Fibroblast of skin of abdomen (primary cell): ENCODE data around the gene CDH3.

Experiments
- DNase-seq: peaks from one replicate; pipeline ENCODE4 v3.0.0-alpha.2; 2013

Gene CDH3

DNA sequence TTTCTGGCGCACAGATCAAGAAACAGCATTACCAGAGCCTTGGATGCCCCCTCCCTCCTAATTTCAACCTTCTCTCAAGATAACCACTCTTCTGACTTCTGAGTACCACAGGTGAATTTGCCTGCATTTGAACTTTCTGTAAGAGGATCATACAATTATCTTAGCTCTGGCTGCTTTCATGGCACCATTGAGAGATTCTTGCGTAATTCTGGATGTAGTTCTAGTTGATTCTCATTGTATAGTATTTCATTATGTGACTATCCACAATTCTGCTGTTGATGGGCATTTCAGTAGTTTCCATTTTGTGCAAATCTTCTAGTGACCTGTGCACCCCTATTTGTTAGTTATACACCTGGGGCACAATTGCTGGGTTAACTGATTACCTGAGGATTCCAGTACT lies 7.5 kb downstream of the CDH3 start:
- no peak for DNase-seq

DNA sequence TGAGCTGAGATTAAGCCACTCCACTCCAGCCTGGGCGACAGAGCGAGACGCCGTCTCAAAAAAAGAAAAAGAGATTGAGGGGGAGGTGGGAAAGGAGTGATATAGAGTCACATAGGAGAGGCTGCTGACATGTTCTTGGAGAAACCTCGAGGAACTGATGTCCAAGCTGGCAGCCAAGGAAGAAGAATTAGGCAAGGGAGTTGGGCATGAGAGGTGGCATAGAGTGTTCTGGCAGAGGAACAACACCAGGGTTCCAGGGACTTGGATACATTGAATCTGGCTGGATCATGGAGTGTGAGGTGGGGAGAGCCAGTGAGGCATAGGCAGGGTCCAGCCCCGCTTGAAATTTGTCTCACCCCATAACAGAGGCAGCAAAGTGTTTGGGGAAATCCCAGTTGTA lies 10.7 kb downstream of the CDH3 start:
- DNase-seq = no peak

DNA sequence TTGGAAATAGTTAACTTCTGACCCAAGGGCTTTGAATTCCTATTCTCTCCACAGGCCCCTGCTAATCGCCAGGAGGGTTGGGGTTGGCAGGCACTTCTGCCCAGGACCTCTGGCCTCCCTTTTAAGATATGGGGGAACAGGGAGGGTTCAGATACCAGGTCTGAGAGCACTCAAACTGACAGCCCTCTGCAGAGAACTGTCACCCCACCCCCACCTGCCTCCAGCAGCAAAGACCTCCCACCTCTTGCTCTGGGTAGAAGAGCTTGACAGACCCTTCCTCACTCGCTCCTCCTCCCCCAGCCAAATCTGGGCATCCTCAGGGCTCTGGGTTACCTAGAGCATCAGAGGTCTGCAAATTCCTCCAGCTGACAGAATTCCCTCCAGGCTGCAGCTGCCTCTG lies 11.6 kb downstream of the CDH3 start:
- DNase-seq = no peak

DNA sequence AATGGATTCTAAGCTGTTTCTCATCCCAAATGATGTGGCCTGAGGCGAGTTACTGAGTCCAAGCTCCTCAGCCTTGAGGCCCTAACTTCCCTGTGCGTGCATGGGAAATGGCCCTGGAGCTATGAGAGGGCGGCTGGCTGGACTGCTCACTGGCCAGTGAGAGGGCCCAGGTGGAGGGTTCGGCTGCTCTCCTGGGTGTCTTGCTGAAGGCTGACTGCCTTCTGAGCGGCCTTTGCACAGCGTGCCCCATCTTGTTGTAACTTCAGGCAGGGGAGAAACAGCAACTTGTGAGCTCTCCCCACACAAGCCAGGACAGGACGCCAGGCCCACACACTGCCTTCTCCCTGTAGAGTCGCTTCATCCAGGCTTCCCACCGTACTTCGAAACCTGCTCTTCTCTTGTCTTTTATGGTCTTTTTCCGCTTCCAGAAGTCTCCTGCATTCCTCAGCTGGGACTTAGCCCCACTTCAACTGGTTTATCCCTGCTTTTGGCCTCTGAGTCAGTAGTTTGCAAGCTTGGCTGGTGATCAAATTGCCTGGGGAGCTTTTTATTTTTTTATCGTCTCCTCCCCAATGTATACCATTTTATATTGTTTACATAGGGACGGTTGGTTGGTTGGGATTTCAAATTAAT lies 13.3 kb downstream of the CDH3 start:
- DNase-seq = peak; percentile 89

DNA sequence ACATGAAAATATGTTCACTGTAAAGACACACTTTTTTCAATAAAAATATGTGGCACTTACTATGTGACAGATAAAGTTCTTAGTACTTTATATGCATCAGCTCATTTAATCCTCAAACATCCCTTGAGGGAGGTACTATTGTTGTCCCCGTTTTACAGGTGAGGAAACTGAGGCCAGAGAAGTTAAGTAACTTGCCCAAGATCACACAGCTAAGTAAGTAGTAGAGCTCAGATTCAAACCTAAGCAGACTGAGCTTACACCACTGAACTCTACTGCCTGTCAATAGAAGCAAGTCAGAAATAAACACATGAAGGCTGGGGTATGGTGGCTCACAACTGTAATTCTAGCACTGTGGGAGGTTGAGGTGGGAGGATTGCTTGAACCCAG lies 13.9 kb downstream of the CDH3 start:
- DNase-seq = no peak

DNA sequence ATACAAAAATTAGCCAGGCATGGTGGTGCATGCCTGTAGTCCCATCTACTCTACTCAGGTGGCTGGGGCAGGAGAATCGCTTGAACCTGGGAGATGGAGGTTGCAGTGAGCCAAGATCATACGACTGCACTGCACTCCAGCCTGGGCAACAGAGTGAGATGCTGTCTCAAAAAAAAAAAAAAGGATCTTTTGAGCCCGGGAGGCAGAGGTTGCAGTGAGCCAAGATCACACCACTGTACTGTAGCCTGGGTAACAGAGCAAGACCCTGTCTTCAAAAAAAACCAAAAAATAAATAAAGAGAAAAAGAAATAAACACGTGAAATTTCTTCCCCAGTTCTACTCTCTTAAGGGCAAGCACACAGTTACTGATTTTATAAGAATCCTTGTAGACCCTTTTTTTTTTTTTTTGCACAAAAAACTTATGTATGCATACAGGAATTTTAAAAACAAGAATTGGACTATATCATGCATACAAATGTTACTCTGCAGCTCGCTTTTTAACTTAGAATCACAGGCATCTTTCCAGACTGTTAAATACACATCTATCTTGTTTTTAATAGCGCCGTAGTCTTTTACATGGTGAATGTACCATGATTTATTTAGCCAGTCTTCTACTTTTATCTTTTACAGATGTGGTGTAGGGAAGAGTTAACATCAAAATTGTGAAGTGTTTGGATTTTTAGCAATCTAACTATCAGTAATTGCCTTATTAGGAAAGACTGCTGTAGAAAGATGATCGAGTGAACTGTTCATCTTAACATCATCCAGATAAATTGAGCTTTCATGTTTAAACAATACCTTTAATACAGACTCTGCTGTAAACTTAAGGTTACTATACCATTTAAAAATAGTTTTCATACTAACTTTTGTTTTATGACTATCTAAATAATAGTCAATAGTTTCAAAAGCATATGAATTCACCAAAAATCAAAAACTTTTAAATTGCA lies 14.6 kb downstream of the CDH3 start:
- peak; percentile 72 for DNase-seq

DNA sequence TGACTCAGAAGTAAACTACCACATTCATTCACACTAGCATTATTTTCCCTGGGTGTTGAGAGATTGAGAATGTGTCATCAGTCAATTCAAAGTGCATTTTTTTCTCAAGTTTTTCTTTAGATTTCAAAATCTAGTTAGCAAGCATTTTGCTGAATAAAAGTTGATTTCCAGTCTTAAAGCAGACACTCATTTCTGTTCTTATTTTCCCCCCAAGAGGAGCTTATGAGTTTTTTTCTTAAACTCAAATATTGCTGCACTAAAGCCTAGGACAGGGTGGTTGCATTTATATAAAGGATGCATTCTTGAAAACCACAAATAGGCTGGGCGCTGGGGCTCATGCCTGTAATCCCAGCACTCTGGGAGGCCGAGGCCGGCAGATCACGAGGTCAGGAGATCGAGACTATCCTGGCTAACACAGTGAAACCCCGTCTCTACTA lies 15.3 kb downstream of the CDH3 start:
- DNase-seq = peak; percentile 80

DNA sequence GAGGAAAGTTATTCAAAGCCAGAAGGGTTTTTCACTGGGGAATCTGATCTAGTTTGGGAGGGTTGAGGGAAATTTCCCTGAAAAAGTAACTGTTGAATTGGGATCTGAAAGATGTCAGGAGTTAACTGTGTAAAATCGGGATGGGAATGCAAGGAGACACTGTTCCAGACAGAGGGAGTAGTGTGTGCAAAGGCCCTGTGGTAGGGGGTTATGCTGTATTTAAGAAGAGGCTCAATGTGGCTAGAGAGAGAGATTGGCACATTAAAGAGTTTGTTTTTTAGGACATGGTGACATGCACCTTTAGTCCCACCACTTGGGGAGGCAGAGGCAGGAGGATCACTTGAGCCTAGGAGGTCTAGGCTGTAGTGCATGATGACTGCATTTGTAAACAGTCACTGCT lies 16.9 kb downstream of the CDH3 start:
- DNase-seq = no peak

DNA sequence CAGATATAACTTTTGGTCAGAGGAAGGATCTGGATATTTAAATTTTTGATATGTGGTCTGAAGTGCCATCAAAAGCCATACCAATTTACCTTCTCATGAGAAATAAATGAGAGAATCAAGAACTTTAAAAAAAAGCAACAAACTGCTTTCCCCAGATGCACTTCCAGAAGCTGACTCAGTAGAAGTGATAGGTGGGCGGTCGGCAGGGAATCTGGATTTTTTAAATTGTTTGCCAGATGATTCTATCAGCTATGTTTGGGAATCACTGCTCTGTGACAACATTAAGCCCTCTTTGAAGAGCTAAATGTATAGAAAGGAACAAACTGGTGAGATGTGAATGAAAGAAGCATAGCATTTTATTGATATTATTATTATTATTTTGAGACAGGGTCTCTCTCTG lies 19.2 kb downstream of the CDH3 start:
- DNase-seq = peak; percentile 20

DNA sequence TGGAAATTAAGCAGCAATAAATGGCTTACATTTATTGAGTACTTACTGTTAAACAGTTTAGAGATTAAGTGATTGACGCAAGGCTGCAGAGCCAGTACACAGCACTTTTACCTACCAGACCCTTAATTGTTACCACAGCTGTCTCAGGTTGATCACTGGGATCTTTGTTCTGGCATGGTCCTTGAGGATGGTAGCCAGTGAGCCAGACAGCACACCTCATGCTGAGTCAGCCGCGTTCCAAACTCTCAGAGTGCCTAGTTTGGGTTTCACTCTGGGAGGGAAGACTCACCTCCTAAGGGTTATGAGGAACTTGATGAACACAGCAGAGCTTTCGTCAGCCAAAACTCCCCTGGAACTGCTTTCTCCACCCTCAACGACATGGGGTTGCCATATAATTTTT lies 20.4 kb downstream of the CDH3 start:
- DNase-seq = no peak

DNA sequence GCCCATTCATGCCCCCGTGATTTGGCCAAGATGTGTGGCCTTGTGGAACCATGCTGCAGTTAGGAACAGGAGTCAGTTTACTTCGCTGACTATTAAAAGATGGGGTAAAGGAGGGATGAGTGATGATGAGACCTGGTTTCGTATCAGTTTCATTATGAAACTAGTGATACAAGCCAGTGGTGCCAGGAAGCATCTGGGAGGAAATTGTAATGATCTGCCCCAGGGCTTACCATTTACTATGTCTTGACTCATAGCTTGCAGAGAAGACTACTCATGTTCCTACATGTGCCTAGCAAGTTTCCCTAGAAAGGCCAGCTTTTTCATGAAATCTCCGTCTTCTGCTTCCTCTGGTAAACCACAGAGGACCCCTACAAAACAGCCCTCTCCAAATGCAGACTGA lies 23.2 kb downstream of the CDH3 start:
- no peak for DNase-seq

DNA sequence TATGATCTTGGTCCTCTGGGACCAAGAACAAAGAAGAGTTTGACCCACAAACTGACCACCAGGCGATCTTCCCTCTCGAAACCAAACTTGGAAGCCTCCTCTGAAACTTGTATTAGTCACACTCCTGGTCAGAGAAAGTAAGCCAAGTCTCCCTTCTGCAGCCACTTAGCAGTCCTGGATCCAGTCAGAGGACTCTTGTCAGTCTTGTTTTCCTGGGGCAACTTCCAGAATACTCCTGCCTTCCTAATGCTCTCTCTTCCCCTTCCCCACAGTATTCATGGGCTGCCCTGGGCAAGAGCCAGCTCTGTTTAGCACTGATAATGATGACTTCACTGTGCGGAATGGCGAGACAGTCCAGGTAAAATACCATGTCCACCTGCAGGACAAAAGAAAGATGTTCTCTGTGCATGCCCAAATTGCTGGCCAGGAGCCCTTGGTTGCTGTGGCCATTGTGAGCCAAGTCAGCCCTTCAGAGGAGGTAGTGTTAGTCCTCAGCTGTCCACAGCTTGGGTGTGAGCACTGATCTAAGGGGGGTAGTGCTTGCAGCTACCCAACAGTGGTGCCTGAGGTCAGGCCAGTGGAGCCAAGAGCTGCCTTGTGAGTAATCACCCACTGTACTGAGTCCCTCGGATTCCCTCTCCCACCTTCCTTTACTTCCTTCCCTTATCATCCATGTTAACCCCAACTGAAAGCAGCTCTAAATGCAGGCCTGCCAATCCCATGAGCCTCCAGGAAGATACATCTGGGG lies 31.2 kb downstream of the CDH3 start:
- no peak for DNase-seq

DNA sequence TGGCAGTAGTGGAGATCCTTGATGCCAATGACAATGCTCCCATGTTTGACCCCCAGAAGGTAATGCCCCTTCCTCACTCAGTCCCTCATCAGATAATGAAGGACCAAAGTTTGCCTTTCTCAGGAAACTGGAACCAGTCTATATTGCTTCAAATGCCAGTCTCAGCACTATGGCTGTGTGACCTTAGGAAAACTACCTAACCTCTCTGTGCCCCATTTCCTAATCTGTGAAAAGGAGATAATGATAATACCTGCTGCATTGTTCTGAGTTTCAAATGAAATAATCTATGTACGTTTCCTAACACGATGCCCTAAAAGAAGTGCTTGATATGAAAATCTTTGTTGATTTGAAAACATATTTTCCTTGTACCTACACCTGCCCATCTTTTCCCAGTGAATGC lies 35.9 kb downstream of the CDH3 start:
- DNase-seq = no peak

DNA sequence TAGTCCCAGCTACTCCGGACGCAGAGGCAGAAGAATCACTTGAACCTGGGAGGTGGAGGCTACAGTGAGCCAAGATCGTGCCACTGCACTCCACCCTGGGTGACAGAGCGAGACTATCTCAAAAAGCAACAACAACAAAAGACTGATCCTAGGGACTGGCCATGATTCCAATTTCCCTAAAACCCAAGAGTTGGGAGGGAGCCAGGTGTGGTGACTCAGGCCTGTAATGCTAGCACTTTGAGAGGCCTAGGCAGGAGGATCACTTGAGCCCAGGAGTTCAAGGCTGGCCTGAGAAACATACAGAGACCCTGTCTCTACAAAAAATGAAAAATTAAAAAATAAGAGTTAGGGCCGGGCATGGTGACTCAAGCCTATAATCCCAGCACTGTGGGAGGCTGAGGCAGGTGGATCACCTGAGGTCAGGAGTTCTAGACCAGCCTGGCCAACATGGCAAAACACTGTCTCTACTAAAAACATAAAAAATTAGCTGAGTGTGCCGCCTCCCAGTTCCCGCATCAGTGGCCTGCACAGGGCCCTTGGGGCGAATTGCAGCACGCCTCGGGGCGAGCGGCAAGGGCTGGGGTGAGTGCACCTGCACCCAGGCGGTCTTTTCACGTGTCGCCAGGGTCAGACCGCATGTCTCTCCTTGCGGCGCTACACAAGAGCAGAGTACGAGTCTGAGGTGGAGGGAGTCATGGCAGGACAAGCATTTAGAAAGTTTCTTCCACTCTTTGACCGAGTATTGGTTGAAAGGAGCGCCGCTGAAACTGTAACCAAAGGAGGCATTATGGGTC lies 40.8 kb downstream of the CDH3 start:
- DNase-seq = no peak

DNA sequence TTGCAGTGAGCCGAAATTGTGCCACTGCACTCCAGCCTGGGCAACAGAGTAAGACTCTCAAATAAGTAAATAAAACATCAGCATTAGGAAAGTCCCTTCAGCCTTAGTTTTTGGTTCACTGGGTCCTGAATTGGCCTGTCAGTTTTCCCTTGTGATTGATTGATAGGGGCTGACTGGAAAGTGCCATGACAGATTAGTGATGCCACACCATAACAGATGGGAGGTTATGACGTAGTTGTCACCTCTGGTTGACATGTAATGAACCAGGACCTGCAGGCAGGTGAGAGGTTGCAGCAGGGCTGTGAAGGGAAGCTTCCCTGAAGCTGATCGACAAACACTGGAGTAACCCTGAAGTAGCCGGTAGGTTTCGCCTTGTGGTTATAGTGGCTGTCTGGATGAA lies 41.8 kb downstream of the CDH3 start:
- no peak for DNase-seq

DNA sequence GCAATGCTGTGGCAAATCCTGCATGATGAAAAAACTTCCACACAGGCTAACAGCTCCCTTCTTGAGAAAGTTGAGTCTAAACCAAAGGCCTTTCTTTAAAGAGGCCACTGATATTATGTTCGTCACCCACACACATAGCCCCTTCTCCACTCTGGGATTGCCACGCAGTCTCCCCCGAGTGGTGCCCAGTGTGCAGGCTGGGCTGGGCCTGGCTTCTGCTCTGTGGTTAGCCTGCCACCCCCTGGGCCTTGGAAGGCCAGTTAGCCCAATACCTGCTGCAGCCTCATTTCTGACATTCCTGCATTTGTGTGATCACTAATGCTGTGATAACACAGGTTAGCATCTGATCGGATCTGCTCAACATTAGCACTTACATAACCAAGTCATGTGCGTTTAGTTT lies 44.8 kb downstream of the CDH3 start:
- no peak for DNase-seq

DNA sequence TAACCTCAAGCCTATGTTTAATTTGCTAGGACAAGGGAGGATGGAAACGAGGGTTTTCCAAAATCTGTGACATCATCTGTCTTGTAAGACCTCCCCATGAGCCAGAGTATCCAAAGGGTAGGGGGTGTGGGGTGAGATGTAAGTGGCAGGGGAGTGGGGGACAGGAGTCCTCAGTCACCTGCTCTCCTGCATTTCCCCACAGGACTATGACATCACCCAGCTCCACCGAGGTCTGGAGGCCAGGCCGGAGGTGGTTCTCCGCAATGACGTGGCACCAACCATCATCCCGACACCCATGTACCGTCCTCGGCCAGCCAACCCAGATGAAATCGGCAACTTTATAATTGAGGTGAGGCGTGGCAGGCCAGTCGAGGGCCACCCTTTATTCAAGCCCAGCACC lies 50.5 kb downstream of the CDH3 start:
- DNase-seq = no peak

DNA sequence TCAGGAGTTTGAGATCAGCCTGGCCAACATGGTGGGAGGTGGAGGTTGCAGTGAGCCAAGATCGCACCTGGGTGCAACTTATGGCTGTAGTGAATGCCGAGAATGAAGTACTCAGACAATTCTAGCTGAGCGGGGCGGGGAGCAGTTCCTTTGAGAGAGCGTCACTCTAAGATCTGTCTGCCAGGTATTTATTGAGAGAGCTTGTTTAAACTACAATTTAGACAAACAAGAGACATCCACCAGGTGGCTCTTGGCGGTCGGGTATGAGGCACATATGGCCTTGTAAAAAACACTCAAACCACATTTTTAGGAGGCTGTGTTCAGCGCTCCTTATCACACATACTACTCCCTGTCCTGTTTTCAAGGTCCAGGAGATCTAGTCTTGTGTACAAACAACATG lies 51.4 kb downstream of the CDH3 start:
- no peak for DNase-seq

DNA sequence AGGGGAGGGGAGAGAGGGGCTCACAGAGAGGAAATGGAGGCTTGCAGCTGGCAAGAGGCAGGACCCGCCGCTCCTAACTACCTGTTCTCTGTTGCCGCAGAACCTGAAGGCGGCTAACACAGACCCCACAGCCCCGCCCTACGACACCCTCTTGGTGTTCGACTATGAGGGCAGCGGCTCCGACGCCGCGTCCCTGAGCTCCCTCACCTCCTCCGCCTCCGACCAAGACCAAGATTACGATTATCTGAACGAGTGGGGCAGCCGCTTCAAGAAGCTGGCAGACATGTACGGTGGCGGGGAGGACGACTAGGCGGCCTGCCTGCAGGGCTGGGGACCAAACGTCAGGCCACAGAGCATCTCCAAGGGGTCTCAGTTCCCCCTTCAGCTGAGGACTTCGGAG lies 53.0 kb downstream of the CDH3 start:
- DNase-seq = no peak

DNA sequence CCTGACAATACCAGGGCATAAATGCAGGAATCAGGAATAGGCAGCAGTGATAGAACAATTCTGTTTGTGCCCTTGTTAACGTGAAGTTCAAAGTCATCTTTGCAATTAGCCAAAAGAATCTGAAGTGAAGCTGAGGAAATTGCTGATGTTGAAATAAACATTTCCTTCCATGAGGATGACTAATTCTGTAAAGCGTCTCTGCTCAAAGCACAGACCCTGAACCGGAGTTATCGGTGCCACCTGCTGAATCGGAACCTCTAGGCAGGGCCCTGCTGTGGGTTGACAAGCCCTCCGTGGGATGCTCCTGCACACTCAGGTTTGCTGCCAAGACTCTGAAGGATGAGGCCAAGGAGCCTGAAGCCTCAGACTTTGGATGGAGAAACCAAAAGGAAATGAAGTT lies 55.0 kb downstream of the CDH3 start:
- peak; percentile 9 for DNase-seq

DNA sequence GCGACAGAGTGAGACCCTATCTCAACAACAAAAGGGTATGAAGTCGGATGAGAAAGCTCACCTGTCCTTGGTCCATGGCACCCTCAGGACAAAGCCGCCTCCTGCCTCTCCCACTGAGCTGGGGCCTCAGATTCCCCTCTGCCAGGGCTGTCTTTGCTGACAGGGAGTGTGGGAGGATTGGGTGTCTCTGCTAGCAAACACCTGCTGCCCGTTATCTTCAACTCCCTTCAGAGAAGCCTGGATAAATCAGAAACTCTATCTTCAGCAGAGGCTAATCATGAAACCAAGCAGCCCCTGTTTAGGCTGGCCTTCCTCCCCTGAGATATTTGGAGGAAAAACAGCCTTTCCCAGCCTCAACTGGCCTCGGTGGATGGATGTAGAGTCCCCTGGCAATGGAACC lies 55.7 kb downstream of the CDH3 start:
- DNase-seq = no peak

DNA sequence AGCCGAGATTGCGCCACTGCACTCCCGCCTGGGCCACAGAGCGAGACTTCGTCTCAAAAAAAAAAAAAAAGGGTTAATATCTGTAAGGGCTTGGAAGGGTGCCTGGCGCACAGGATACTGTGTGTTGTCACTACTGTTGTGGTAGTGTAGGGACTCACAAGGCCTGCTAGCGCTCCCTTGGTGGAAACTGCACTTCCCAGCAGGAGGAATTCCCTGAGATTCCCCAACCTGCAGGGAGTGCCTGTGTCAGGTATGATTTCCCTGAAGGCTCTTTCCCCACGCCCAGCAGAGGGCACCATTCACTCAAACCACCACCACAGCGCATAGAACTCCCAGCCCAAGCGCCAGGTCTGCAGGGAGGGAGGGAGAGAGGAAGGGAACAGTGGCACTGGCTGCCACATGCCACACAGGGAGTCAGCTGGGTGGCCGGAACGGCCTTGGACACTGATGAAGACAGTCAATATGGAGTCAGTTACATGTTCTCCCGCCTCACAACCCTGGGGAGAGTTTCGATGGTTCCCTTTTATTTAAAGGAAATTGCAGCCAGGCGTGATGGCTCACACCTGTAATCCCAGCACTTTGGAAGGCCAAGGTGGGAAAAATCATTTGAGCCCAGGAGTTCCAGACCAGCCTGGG lies 59.2 kb downstream of the CDH3 start:
- DNase-seq = peak; percentile 63
